DOHH2 (cell line): ENCODE measurements around the gene RFX4.

Experiments
- EZH2phosphoT487 ChIP-seq: fragments of 200-600 bp; sonication (generic); IDR thresholded peaks from 2 replicates; pipeline ENCODE4 v1.6.1; 2017; ENCODE audit warnings: borderline replicate concordance, mild to moderate bottlenecking, antibody characterized with exemption, low read length, moderate library complexity, mixed read lengths
- TF ChIP-seq, protein P1 (sequence below): fragments of 200-600 bp; sonication (generic); IDR thresholded peaks from one replicate; pipeline ENCODE4 v1.5.1; 2014; ENCODE audit warnings: antibody characterized with exemption, mild to moderate bottlenecking, low read depth, low read length; ENCODE audit not compliant: poor library complexity, severe bottlenecking

DNA sequence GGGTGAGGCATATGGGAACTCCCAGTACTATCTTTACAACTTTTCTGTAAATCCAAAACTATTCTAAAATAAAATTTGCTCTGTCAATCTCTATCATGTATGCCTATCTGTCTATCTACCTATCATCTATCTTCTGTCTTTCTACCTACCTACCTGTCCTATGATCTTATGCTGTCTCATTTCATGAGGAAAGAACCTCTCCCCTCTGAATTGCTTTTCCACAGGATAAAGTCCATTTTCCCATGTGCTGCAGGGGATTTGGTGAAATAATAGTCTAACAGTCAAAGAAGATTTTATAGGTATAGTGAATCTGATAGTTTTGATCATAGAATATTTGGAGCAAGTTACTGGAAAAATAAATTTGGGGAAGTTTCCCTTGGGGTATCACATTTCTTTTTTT lies 104.9 kb downstream of the RFX4 start:
- TF ChIP-seq, protein P1, sequence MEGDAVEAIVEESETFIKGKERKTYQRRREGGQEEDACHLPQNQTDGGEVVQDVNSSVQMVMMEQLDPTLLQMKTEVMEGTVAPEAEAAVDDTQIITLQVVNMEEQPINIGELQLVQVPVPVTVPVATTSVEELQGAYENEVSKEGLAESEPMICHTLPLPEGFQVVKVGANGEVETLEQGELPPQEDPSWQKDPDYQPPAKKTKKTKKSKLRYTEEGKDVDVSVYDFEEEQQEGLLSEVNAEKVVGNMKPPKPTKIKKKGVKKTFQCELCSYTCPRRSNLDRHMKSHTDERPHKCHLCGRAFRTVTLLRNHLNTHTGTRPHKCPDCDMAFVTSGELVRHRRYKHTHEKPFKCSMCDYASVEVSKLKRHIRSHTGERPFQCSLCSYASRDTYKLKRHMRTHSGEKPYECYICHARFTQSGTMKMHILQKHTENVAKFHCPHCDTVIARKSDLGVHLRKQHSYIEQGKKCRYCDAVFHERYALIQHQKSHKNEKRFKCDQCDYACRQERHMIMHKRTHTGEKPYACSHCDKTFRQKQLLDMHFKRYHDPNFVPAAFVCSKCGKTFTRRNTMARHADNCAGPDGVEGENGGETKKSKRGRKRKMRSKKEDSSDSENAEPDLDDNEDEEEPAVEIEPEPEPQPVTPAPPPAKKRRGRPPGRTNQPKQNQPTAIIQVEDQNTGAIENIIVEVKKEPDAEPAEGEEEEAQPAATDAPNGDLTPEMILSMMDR: no peak
- TF ChIP-seq EZH2phosphoT487: no peak
